KMS-11 (cell line): ENCODE measurements around the gene COLEC12.

Experiments used
- H2AFZ ChIP-seq: fragments of 200-600 bp; sonication (generic); 2 replicates; pipeline ENCODE4 v1.6.1; 2016; ENCODE audit warnings: antibody characterized with exemption, mixed run types, low read depth
- H3K27ac ChIP-seq: fragments of 200-600 bp; sonication (generic); 2 replicates; pipeline ENCODE4 v1.6.1; 2016; ENCODE audit warnings: mild to moderate bottlenecking, mixed run types
- H3K27me3 ChIP-seq: fragments of 200-600 bp; sonication (generic); 2 replicates; pipeline ENCODE4 v1.6.1; 2017; ENCODE audit warnings: mild to moderate bottlenecking, low read depth, mixed run types, moderate library complexity; ENCODE audit not compliant: insufficient read depth
- H3K36me3 ChIP-seq: fragments of 200-600 bp; sonication (generic); 2 replicates; pipeline ENCODE4 v1.6.1; 2017; ENCODE audit warnings: mild to moderate bottlenecking, mixed run types; ENCODE audit not compliant: insufficient read depth
- H3K4me1 ChIP-seq: fragments of 200-600 bp; sonication (generic); 2 replicates; pipeline ENCODE4 v1.6.1; 2016; ENCODE audit warnings: mild to moderate bottlenecking, low read depth, mixed run types; ENCODE audit not compliant: poor library complexity, severe bottlenecking
- H3K4me2 ChIP-seq: fragments of 200-600 bp; sonication (generic); 2 replicates; pipeline ENCODE4 v1.7.0; 2016; ENCODE audit warnings: mild to moderate bottlenecking, mixed run types
- H3K4me3 ChIP-seq: fragments of 200-600 bp; sonication (generic); IDR thresholded peaks from 2 replicates; pipeline ENCODE4 v1.6.1; 2017; ENCODE audit warnings: low read depth, low read length, mixed read lengths; ENCODE audit not compliant: insufficient read depth
- H3K79me2 ChIP-seq: fragments of 200-600 bp; sonication (generic); 2 replicates; pipeline ENCODE4 v1.6.1; 2016; ENCODE audit warnings: low read depth, mixed run types; ENCODE audit not compliant: insufficient read depth
- H3K9ac ChIP-seq: fragments of 200-600 bp; sonication (generic); 2 replicates; pipeline ENCODE4 v1.6.1; 2016; ENCODE audit warnings: mild to moderate bottlenecking, mixed run types
- H4K20me1 ChIP-seq: fragments of 200-600 bp; sonication (generic); 2 replicates; pipeline ENCODE4 v1.6.1; 2016; ENCODE audit warnings: mild to moderate bottlenecking, mixed run types; ENCODE audit not compliant: insufficient read depth
- CTCF ChIP-seq: fragments of 200-600 bp; sonication (generic); conservative IDR thresholded peaks from 2 replicates; pipeline ENCODE4 v1.6.1; 2017; ENCODE audit warnings: low read depth, mild to moderate bottlenecking, antibody characterized with exemption, low read length, moderate library complexity, mixed read lengths

Gene COLEC12

GRCh38 chr18:378079-378478 is 122.4 kb downstream of the COLEC12 start:
- Histone ChIP-seq H3K27ac (no peak overlapping the region), H3K4me1 (no peaks in the 10 kb centered on the region), H3K36me3 (no peaks in the 10 kb centered on the region), H3K27me3 (no peaks in the 10 kb centered on the region), H4K20me1 (no peaks in the 10 kb centered on the region), H2AFZ (no peak overlapping the region), H3K9ac (no peak overlapping the region), H3K79me2 (no peaks in the 10 kb centered on the region), H3K4me2 (no peak overlapping the region), H3K4me3 (no peak overlapping the region)
- no peak for TF ChIP-seq CTCF

GRCh38 chr18:377088-377487 is 123.4 kb downstream of the COLEC12 start:
- H2AFZ ChIP-seq: no peak overlapping the region
- no peak overlapping the region for H3K9ac ChIP-seq

GRCh38 chr18:376311-376710 is 124.2 kb downstream of the COLEC12 start:
- no peak overlapping the region for H3K4me2 ChIP-seq

More at GRCh38 chr18:377088-377487, 123.4 kb downstream of the COLEC12 start:
- TF ChIP-seq CTCF: no peak
- H3K4me3 ChIP-seq: no peak overlapping the region
- H4K20me1 ChIP-seq: no peaks in the 10 kb centered on the region
- H3K79me2 ChIP-seq: no peaks in the 10 kb centered on the region
- H3K27me3 ChIP-seq: no peaks in the 10 kb centered on the region
- H3K4me1 ChIP-seq: no peaks in the 10 kb centered on the region
- H3K27ac ChIP-seq: no peak overlapping the region
- no peak overlapping the region for H3K4me2 ChIP-seq
- no peaks in the 10 kb centered on the region for H3K36me3 ChIP-seq

GRCh38 chr18:374721-375168 is 125.8 kb downstream of the COLEC12 start:
- Histone ChIP-seq H3K4me3 (no peak overlapping the region), H3K36me3 (no peaks in the 10 kb centered on the region), H4K20me1 (no peaks in the 10 kb centered on the region), H3K4me2 (no peak overlapping the region), H3K79me2 (no peaks in the 10 kb centered on the region), H3K27me3 (no peaks in the 10 kb centered on the region), H3K9ac (no peak overlapping the region), H2AFZ (no peak overlapping the region), H3K4me1 (no peaks in the 10 kb centered on the region), H3K27ac (no peak overlapping the region)
- no peak for TF ChIP-seq CTCF

More at GRCh38 chr18:376311-376710, 124.2 kb downstream of the COLEC12 start:
- no peaks in the 10 kb centered on the region for H3K36me3 ChIP-seq
- TF ChIP-seq CTCF: no peak
- H4K20me1 ChIP-seq: no peaks in the 10 kb centered on the region
- H3K27ac ChIP-seq: no peak overlapping the region
- no peaks in the 10 kb centered on the region for H3K79me2 ChIP-seq
- H3K27me3 ChIP-seq: no peaks in the 10 kb centered on the region
- H3K4me3 ChIP-seq: no peak overlapping the region
- no peak overlapping the region for H2AFZ ChIP-seq
- no peak overlapping the region for H3K9ac ChIP-seq
- H3K4me1 ChIP-seq: no peaks in the 10 kb centered on the region
